Naive thymus-derived CD4-positive, alpha-beta T cell (primary cell): ENCODE results near the gene KCNK7. TPM values are rescaled to one million over a fixed set of nuclear protein-coding genes. Genes with fewer than 3 reads are reported as not detected.
"Not testable (repeated sequence)": the region's sequence is repeated elsewhere in the genome, so short reads cannot be mapped to it uniquely, and the experiment has no call there.

Experiments used
- ATAC-seq: fragments of 150-1000 bp; cut with Tn5 transposase; 2 replicates; pipeline ENCODE4 v1.10.0; 2021; ENCODE audit warnings: mild to moderate bottlenecking, moderate library complexity
- CTCF ChIA-PET: fragments of 350-600 bp; sonication (Branson Sonifier 250); formaldehyde crosslinking; loops from one replicate; lab custom pipeline; 2021; ENCODE audit warnings: antibody characterized with exemption; lab: Charles Lee
- POLR2A ChIA-PET: fragments of 350-600 bp; sonication (Branson Sonifier 250); formaldehyde crosslinking; loops from one replicate; lab custom pipeline; 2021; ENCODE audit warnings: antibody characterized with exemption, inconsistent platforms; lab: Charles Lee
- DNase-seq, 9 donors: peaks; one replicate each; pipeline versions ENCODE4 v3.0.0 to v3.0.0-alpha.2; 2020 to 2022; ENCODE audit warnings: mixed read lengths in 1 of 9
- H3K27ac ChIP-seq: one replicate; pipeline ENCODE4 v1.7.0; 2013; ENCODE audit warnings: mild to moderate bottlenecking, low read depth, low read length, moderate library complexity
- H3K27me3 ChIP-seq, 2 donors: one replicate each; pipeline ENCODE4 v1.7.0; 2013; ENCODE audit warnings: low read length in 2 of 2, mild to moderate bottlenecking in 2 of 2, moderate library complexity in 2 of 2; ENCODE audit not compliant: control insufficient read depth in 2 of 2, insufficient read depth in 2 of 2
- H3K36me3 ChIP-seq, 3 experiments: 1 replicate in 2 of 3; 2 replicates in 1 of 3; pipeline ENCODE4 v1.7.0; 2013; ENCODE audit warnings: low read length in 3 of 3, mild to moderate bottlenecking in 3 of 3, moderate library complexity in 1 of 3; ENCODE audit not compliant: insufficient read depth in 3 of 3, control insufficient read depth in 2 of 3
- H3K4me1 ChIP-seq, 2 donors: one replicate each; pipeline ENCODE4 v1.7.0; 2013; ENCODE audit warnings: low read length in 2 of 2, mild to moderate bottlenecking in 2 of 2, moderate library complexity in 1 of 2; ENCODE audit not compliant: control insufficient read depth in 2 of 2, insufficient read depth in 2 of 2
- H3K4me3 ChIP-seq: 2 replicates; pipeline ENCODE4 v1.7.0; 2013; ENCODE audit warnings: mild to moderate bottlenecking, low read length
- H3K9me3 ChIP-seq, 3 experiments: 1 replicate in 2 of 3; 2 replicates in 1 of 3; pipeline ENCODE4 v1.7.0; 2013; ENCODE audit warnings: low read length in 3 of 3; ENCODE audit not compliant: control insufficient read depth in 2 of 3
- H3K27ac Mint-ChIP-seq, 9 donors: one replicate each; pipeline ENCODE4 v1.8.0; 2020 to 2022; ENCODE audit warnings: mixed read lengths in 9 of 9, mild to moderate bottlenecking in 8 of 9, moderate library complexity in 5 of 9, inconsistent platforms in 2 of 9
- H3K27me3 Mint-ChIP-seq, 5 donors: one replicate each; pipeline ENCODE4 v1.8.0; 2021 to 2022; ENCODE audit warnings: mixed read lengths in 5 of 5, mild to moderate bottlenecking in 1 of 5
- H3K36me3 Mint-ChIP-seq, 5 donors: one replicate each; pipeline ENCODE4 v1.8.0; 2020 to 2022; ENCODE audit warnings: mixed read lengths in 5 of 5, mild to moderate bottlenecking in 3 of 5, inconsistent platforms in 1 of 5
- H3K4me1 Mint-ChIP-seq, 7 donors: one replicate each; pipeline ENCODE4 v1.8.0; 2020 to 2022; ENCODE audit warnings: mixed read lengths in 7 of 7, mild to moderate bottlenecking in 3 of 7, inconsistent platforms in 1 of 7
- H3K4me3 Mint-ChIP-seq, 10 donors: one replicate each; pipeline ENCODE4 v1.8.0; 2020 to 2022; ENCODE audit warnings: mild to moderate bottlenecking in 10 of 10, mixed read lengths in 10 of 10, moderate library complexity in 6 of 10, inconsistent platforms in 2 of 10
- H3K9me3 Mint-ChIP-seq, 11 donors: one replicate each; pipeline ENCODE4 v1.8.0; 2020 to 2022; ENCODE audit warnings: mixed read lengths in 11 of 11, mild to moderate bottlenecking in 4 of 11, inconsistent platforms in 1 of 11, moderate library complexity in 1 of 11
- intact Hi-C, 2 donors: fragments of 100-400 bp; cut with micrococcal nuclease; formaldehyde crosslinking; loops; one replicate each; pipeline ENCODE4 v1.15.1; 2023
- polyA plus RNA-seq, 2 donors: library from polyadenylated mRNA; unstranded; fragments of 300-500 nt; fragmentation: Illumina TruSeq; gene quantifications; one replicate each; pipeline ENCODE4 v1.2.3, GENCODE V29; 2021
- total RNA-seq, 6 experiments: library from RNA in 5 of 6; stranded (reverse) in 5 of 6; gene quantifications; 1 replicate in 5 of 6; 2 replicates in 1 of 6; pipeline ENCODE4 v1.2.3 and lab custom pipeline; 2021 to 2026

KCNK7 gene
- total and polyA plus RNA-seq, 7 experiments from 2014 or later = 0.25 to 9.2 (median 3.8) TPM; not detected in 1

DNA sequence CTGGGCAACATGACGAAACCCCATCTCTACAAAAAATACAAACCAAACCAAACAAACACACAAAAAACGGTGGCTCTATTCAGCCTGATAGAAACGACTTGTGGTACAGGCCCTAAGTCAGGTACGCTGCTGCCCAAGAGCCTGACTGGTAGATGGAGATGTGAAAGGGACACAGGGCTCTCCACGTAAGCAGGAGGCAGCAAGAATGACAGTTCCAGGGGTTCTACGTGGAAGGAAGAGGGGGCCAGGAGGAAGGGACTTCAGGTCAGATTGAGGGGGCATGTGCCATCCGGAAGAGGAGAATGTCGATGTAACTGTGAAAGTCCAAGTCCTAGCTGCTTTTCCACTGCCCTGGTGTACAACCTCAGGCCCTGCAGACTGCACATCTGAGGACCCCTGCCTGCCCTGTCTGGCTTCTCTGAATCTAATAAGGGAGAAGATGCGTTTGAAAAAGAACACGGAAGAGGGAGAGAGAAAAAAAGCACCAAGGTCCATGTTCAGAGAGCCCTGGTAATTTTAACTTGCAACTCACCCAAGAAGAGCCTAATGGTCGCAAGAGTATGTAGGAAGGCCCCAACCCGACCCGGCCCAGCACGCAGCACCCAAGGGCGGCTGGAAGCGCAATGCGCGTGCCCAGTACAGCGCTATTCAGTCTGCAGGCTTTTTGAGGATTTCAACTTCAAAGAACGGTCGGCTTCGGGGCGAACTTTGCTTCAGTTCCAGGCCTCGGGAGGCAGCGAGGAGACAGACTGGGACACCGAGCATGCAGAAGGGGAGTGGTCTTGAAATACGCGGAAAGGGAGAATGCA lies 26.2 kb downstream of the KCNK7 start:
- peaks cover 63 to 67% of the 10 kb centered on the region in 2 donors for H3K4me1 ChIP-seq
- peak overlapping the region; percentile 89 to 100 (median 99) for H3K27ac Mint-ChIP-seq
- H3K36me3 Mint-ChIP-seq = peaks cover 0 to 19% (median 4%) of the 10 kb centered on the region in 5 donors
- no peaks in the 10 kb centered on the region for H3K27me3 ChIP-seq
- intact Hi-C loops = no loop called here
- ATAC-seq (peak; percentile 32), DNase-seq (no peak)
- H3K27me3 Mint-ChIP-seq = no peaks in the 10 kb centered on the region
- H3K36me3 ChIP-seq = peaks cover 0 to 4% (median 0%) of the 10 kb centered on the region in 3 experiments
- ChIA-PET POLR2A (interaction anchor here (0.7 to 6.3 kb wide), 12 partner anchors 8 to 146 kb away, joined by 3 to 90 read pairs (median 30); partner anchors contain the start of genes LTBP3, MALAT1, MAP3K11 and PCNX3), CTCF (interaction anchor here (1.0 to 5.2 kb wide), 5 partner anchors 9 to 45 kb away, joined by 3 to 57 read pairs (median 4); partner anchors contain the start of gene MAP3K11)
- peak overlapping the region; percentile 91 to 100 (median 97) for H3K4me3 Mint-ChIP-seq
- no peaks in the 10 kb centered on the region for H3K9me3 ChIP-seq
- H3K4me1 Mint-ChIP-seq = peaks cover 55 to 79% (median 69%) of the 10 kb centered on the region in 7 donors
- H3K9me3 Mint-ChIP-seq = peaks cover 0 to 1% (median 0%) of the 10 kb centered on the region in 11 donors
- peak overlapping the region; percentile 96 for H3K4me3 ChIP-seq
- peak overlapping the region; percentile 96 for H3K27ac ChIP-seq

GRCh38 chr11:65565624-65566453 lies 29.8 kb downstream of the KCNK7 start:
- peak overlapping the region; percentile 94 to 99 (median 96) for H3K27ac Mint-ChIP-seq
- no peaks in the 10 kb centered on the region for H3K27me3 Mint-ChIP-seq
- intact Hi-C loops = loop anchor here (1.0 kb wide), 2 partner anchors 10 to 13 kb away; no protein-coding TSS in a partner anchor
- peaks cover 47 to 75% (median 60%) of the 10 kb centered on the region in 7 donors for H3K4me1 Mint-ChIP-seq
- peaks cover 0 to 7% (median 4%) of the 10 kb centered on the region in 5 donors for H3K36me3 Mint-ChIP-seq
- Histone ChIP-seq H3K4me1 (peaks cover 52 to 55% of the 10 kb centered on the region in 2 donors), H3K4me3 (peak overlapping the region; percentile 49), H3K27me3 (no peaks in the 10 kb centered on the region), H3K36me3 (no peaks in the 10 kb centered on the region), H3K27ac (peak overlapping the region; percentile 96), H3K9me3 (no peaks in the 10 kb centered on the region)
- ChIA-PET POLR2A (interaction anchor here (0.6 to 10.2 kb wide), 19 partner anchors 8 to 470 kb away, joined by 3 to 186 read pairs (median 5); partner anchors contain the start of genes EHBP1L1, MALAT1, PCNX3 and VPS51), CTCF (interaction anchor here (0.7 to 3.1 kb wide), 10 partner anchors 10 to 244 kb away, joined by 3 to 18 read pairs (median 4); partner anchors contain the start of gene EHBP1L1)
- peak; percentile 17 for ATAC-seq
- peak in 1 of 9 donors; percentile 33 for DNase-seq
- H3K4me3 Mint-ChIP-seq = peak overlapping the region; percentile 74 to 99 (median 82)
- H3K9me3 Mint-ChIP-seq = no peaks in the 10 kb centered on the region

- H3K4me3 Mint-ChIP-seq = peak overlapping the region; percentile 74 to 99 (median 82)
- peaks cover 48 to 76% (median 63%) of the 10 kb centered on the region in 7 donors for H3K4me1 Mint-ChIP-seq
- peak overlapping the region; percentile 96 for H3K27ac ChIP-seq
These were observed 30.6 kb downstream of the KCNK7 start for GRCh38 chr11:65564879-65565559.

GRCh38 chr11:65563601-65564000 lies 32.0 kb downstream of the KCNK7 start:
- POLR2A ChIA-PET = interaction anchor here (0.6 to 10.2 kb wide), 5 partner anchors 7 to 1190 kb away, joined by 3 to 186 read pairs (median 31); partner anchors contain the start of genes FAM89B, MALAT1 and ZNRD2
- no peaks in the 10 kb centered on the region for H3K9me3 Mint-ChIP-seq

More at GRCh38 chr11:65564879-65565559, 30.6 kb downstream of the KCNK7 start:
- not testable (repeated sequence) for H3K9me3 Mint-ChIP-seq, H3K27me3 Mint-ChIP-seq, H3K27me3 ChIP-seq, H3K36me3 Mint-ChIP-seq, H3K36me3 ChIP-seq, H3K9me3 ChIP-seq, ATAC-seq
- CTCF ChIA-PET = interaction anchor here (0.9 to 3.1 kb wide), 5 partner anchors 10 to 29 kb away, joined by 3 to 18 read pairs (median 8); no protein-coding TSS in a partner anchor
- peak in 3 of 9 donors; percentile 41 to 46 (median 45) for DNase-seq
- Histone ChIP-seq H3K4me3 (peak overlapping the region; percentile 49), H3K4me1 (peaks cover 52 to 53% of the 10 kb centered on the region in 2 donors)
- peak overlapping the region; percentile 94 to 99 (median 96) for H3K27ac Mint-ChIP-seq
- POLR2A ChIA-PET = interaction anchor here (0.7 to 10.2 kb wide), 18 partner anchors 9 to 1723 kb away, joined by 3 to 186 read pairs (median 5); partner anchors contain the start of genes EHBP1L1, MALAT1 and PCNX3
- intact Hi-C loops = loop anchor here (1.0 kb wide), 2 partner anchors 9 to 12 kb away; no protein-coding TSS in a partner anchor

DNA sequence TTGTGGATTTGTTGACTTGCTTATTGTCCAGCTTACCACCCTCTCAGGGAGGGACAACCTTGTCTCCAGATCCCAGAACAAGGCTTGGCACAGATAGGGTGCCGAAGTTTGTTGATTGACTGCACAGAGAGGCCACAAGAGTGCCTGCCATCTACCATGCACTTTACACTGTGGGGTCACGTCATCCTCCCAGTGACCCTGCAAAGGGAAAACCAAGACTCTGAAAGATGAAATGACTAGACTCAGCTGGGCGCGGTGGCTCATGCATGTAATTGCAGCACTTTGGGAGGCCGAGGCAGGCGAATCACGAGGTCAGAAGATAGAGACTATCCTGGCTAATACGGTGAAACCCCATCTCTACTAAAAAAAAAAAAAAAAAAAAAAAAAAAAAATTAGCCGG lies 32.8 kb downstream of the KCNK7 start:
- DNase-seq (no peak), ATAC-seq (no peak)
- Mint-ChIP-seq H3K9me3 (no peaks in the 10 kb centered on the region), H3K27ac (peak overlapping the region in 6 of 9 donors; percentile 22 to 98 (median 81)), H3K36me3 (no peaks in the 10 kb centered on the region), H3K27me3 (no peaks in the 10 kb centered on the region), H3K4me1 (peaks cover 35 to 74% (median 56%) of the 10 kb centered on the region in 7 donors), H3K4me3 (peak overlapping the region in 1 of 10 donors; percentile 49)
- Histone ChIP-seq H3K4me1 (peaks cover 41 to 50% of the 10 kb centered on the region in 2 donors), H3K4me3 (no peak overlapping the region), H3K36me3 (no peaks in the 10 kb centered on the region), H3K9me3 (no peaks in the 10 kb centered on the region), H3K27ac (no peak overlapping the region), H3K27me3 (no peaks in the 10 kb centered on the region)
- intact Hi-C loops = no loop called here
- CTCF ChIA-PET = interaction anchor here (1.5 kb wide), 1 partner anchor 18 kb away, joined by 3 read pairs; no protein-coding TSS in a partner anchor
- POLR2A ChIA-PET = interaction anchor here (0.7 to 10.2 kb wide), 3 partner anchors 8 to 1190 kb away, joined by 4 to 186 read pairs (median 74); partner anchors contain the start of genes FAM89B and ZNRD2

More at GRCh38 chr11:65563601-65564000, 32.0 kb downstream of the KCNK7 start:
- no peaks in the 10 kb centered on the region for H3K27me3 ChIP-seq
- no peak for ATAC-seq
- Mint-ChIP-seq H3K36me3 (peaks cover 0 to 4% (median 1%) of the 10 kb centered on the region in 5 donors), H3K4me1 (peaks cover 43 to 82% (median 63%) of the 10 kb centered on the region in 7 donors), H3K27me3 (no peaks in the 10 kb centered on the region), H3K27ac (peak overlapping the region; percentile 5 to 98 (median 84)), H3K4me3 (peak overlapping the region in 4 of 10 donors; percentile 7 to 49 (median 24))
- intact Hi-C loops = no loop called here
- H3K4me1 ChIP-seq = peaks cover 46 to 56% of the 10 kb centered on the region in 2 donors
- no peak for DNase-seq
- CTCF ChIA-PET = no interaction called here
- H3K36me3 ChIP-seq = no peaks in the 10 kb centered on the region
- H3K4me3 ChIP-seq = no peak overlapping the region
- no peaks in the 10 kb centered on the region for H3K9me3 ChIP-seq
- peak overlapping the region; percentile 6 for H3K27ac ChIP-seq
